ENCODE data around the gene HPCAL4. TPM values are rescaled to one million over a fixed set of nuclear protein-coding genes. Genes with fewer than 3 reads are reported as not detected.

The HPCAL4 gene
- total RNA-seq, 4 donors from 2014 or later: 0.83 TPM; not detected in 3

- Histone ChIP-seq H3K4me1 (no peaks in the 10 kb centered on the region), H3K4me3 (no peak overlapping the region), H3K36me3 (no peaks in the 10 kb centered on the region), H3K9me3 (no peaks in the 10 kb centered on the region), H3K27ac (no peak overlapping the region), H3K27me3 (no peaks in the 10 kb centered on the region)
- DNase-seq: peak; percentile 34 to 81 (median 69)
- TF ChIP-seq CTCF (IDR thresholded peaks at IDR 0.05): peak in 4 of 6 experiments; percentile 56 to 69 (median 61)
- TF ChIP-seq POLR2A (IDR thresholded peaks at IDR 0.05): no peak
These were observed 33.2 kb downstream of the HPCAL4 start for GRCh38 chr1:39657923-39658485.

GRCh38 chr1:39657402-39657801 lies 33.8 kb downstream of the HPCAL4 start:
- no peaks in the 10 kb centered on the region for H3K27me3 ChIP-seq
- no peaks in the 10 kb centered on the region for H3K9me3 ChIP-seq
- H3K27ac ChIP-seq: no peak overlapping the region
- TF ChIP-seq CTCF (IDR thresholded peaks at IDR 0.05) (no peak), POLR2A (IDR thresholded peaks at IDR 0.05) (no peak)
- DNase-seq: no peak
- no peaks in the 10 kb centered on the region for H3K4me1 ChIP-seq
- H3K4me3 ChIP-seq: no peak overlapping the region
- H3K36me3 ChIP-seq: no peaks in the 10 kb centered on the region

GRCh38 chr1:39656391-39656790 lies 34.8 kb downstream of the HPCAL4 start:
- H3K4me1 ChIP-seq: no peaks in the 10 kb centered on the region
- no peak for TF ChIP-seq CTCF (IDR thresholded peaks at IDR 0.05)
- no peak for TF ChIP-seq POLR2A (IDR thresholded peaks at IDR 0.05)
- DNase-seq: no peak
- no peak overlapping the region for H3K4me3 ChIP-seq
- no peak overlapping the region for H3K27ac ChIP-seq
- H3K36me3 ChIP-seq: no peaks in the 10 kb centered on the region
- no peaks in the 10 kb centered on the region for H3K27me3 ChIP-seq
- H3K9me3 ChIP-seq: no peaks in the 10 kb centered on the region

- Histone ChIP-seq H3K9me3 (no peaks in the 10 kb centered on the region), H3K27me3 (no peaks in the 10 kb centered on the region), H3K27ac (no peak overlapping the region), H3K4me1 (no peaks in the 10 kb centered on the region), H3K4me3 (no peak overlapping the region), H3K36me3 (no peaks in the 10 kb centered on the region)
- no peak for DNase-seq
- TF ChIP-seq POLR2A (IDR thresholded peaks at IDR 0.05): no peak
- no peak for TF ChIP-seq CTCF (IDR thresholded peaks at IDR 0.05)
These were observed 35.5 kb downstream of the HPCAL4 start for GRCh38 chr1:39655578-39656268.

- Histone ChIP-seq H3K27me3 (no peaks in the 10 kb centered on the region), H3K36me3 (no peaks in the 10 kb centered on the region), H3K27ac (no peak overlapping the region), H3K4me3 (no peak overlapping the region), H3K9me3 (no peaks in the 10 kb centered on the region), H3K4me1 (no peaks in the 10 kb centered on the region)
- no peak for DNase-seq
- TF ChIP-seq CTCF (IDR thresholded peaks at IDR 0.05) (no peak), POLR2A (IDR thresholded peaks at IDR 0.05) (no peak)
These were observed 36.9 kb downstream of the HPCAL4 start for GRCh38 chr1:39654291-39654690.
